DND-41 (cell line): Measurements from ENCODE around the gene PAH.

Experiments
- ATAC-seq: fragments of 200-7000 bp; cut with Tn5 transposase; 3 replicates; pipeline ENCODE4 v1.9.1; 2021; ENCODE audit warnings: low read depth; ENCODE audit not compliant: insufficient read depth
- DNase-seq: peaks from one replicate; pipeline ENCODE4 v3.0.0-alpha.2; 2020
- H2AFZ ChIP-seq: 2 replicates; pipeline ENCODE4 v1.6.0; 2012; ENCODE audit warnings: low read depth, low read length
- H3K27ac ChIP-seq: 2 replicates; pipeline ENCODE4 v1.5.1; 2012; ENCODE audit warnings: low read length, inconsistent platforms
- H3K27me3 ChIP-seq: fragments of 200-600 bp; sonication (generic); 2 replicates; pipeline ENCODE4 v1.6.0; 2012; ENCODE audit warnings: low read length, mild to moderate bottlenecking, inconsistent platforms; ENCODE audit not compliant: insufficient read depth, poor library complexity
- H3K36me3 ChIP-seq: 2 replicates; pipeline ENCODE4 v1.5.1; 2012; ENCODE audit warnings: low read length, inconsistent platforms; ENCODE audit not compliant: insufficient read depth
- H3K4me1 ChIP-seq: 2 replicates; pipeline ENCODE4 v1.5.1; 2012; ENCODE audit warnings: mild to moderate bottlenecking, low read length; ENCODE audit not compliant: insufficient read depth
- H3K4me2 ChIP-seq: 2 replicates; pipeline ENCODE4 v1.6.0; 2012; ENCODE audit warnings: mild to moderate bottlenecking, moderate library complexity, low read length, inconsistent platforms; ENCODE audit not compliant: insufficient read depth
- H3K4me3 ChIP-seq, 2 experiments: fragments of 200-600 bp in 1 of 2; shearing (Covaris generic) in 1 of 2; 2 replicates each; pipeline ENCODE4 v1.5.1; 2012 to 2016; ENCODE audit warnings: inconsistent platforms in 2 of 2, low read length in 2 of 2, mild to moderate bottlenecking in 2 of 2, low read depth in 1 of 2, moderate library complexity in 1 of 2
- H3K79me2 ChIP-seq: 2 replicates; pipeline ENCODE4 v1.6.0; 2012; ENCODE audit warnings: low read length, inconsistent platforms; ENCODE audit not compliant: insufficient read depth
- H3K9ac ChIP-seq: 2 replicates; pipeline ENCODE4 v1.6.0; 2012; ENCODE audit warnings: low read depth, mild to moderate bottlenecking, inconsistent platforms, low read length, moderate library complexity
- H3K9me3 ChIP-seq: 2 replicates; pipeline ENCODE4 v1.5.1; 2012; ENCODE audit warnings: low read length, moderate library complexity, mild to moderate bottlenecking, inconsistent platforms; ENCODE audit not compliant: insufficient read depth, severe bottlenecking
- H4K20me1 ChIP-seq: 2 replicates; pipeline ENCODE4 v1.6.0; 2012; ENCODE audit warnings: low read length; ENCODE audit not compliant: insufficient read depth
- CTCF ChIP-seq: IDR thresholded peaks from 2 replicates; pipeline ENCODE4 v1.5.1; 2012; ENCODE audit warnings: borderline replicate concordance, low read length, moderate library complexity, mild to moderate bottlenecking; ENCODE audit not compliant: poor library complexity, severe bottlenecking; ENCODE audit errors: extremely low read depth
- EZH2 ChIP-seq: IDR thresholded peaks from 3 replicates; pipeline ENCODE4 v1.6.1; 2012; ENCODE audit warnings: borderline replicate concordance, low read depth, mild to moderate bottlenecking, moderate library complexity, low read length, inconsistent platforms; ENCODE audit not compliant: severe bottlenecking

The PAH gene

DNA sequence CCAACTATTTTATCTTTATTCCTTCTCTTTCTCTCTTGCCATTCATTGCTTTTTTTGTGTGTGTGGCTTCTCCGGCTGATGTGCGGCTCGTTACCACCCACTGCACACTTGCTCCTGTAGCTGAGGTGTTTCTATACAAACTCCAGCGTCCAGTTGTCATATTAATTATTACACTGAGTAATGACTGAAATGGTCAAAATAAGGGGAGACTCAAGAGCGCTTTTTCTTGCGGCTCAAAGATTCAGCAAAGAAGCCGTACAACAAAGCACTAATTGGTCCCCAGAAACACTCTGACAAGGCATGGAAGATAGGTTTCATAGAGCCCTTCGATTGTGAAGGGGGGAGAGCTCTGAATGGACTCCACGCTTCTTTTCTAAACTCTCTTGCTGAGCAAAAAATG lies 34.8 kb upstream of the PAH start:
- no peak overlapping the region for H3K4me3 ChIP-seq
- H3K9me3 ChIP-seq: no peaks in the 10 kb centered on the region
- no peaks in the 10 kb centered on the region for H3K79me2 ChIP-seq
- no peak overlapping the region for H3K27ac ChIP-seq
- H3K4me1 ChIP-seq: no peaks in the 10 kb centered on the region
- no peak overlapping the region for H2AFZ ChIP-seq
- H3K36me3 ChIP-seq: no peaks in the 10 kb centered on the region
- H3K4me2 ChIP-seq: no peak overlapping the region
- DNase-seq (no peak), ATAC-seq (no peak)
- H4K20me1 ChIP-seq: no peaks in the 10 kb centered on the region
- H3K27me3 ChIP-seq: peaks cover 6% of the 10 kb centered on the region
- TF ChIP-seq EZH2 (no peak), CTCF (no peak)
- no peak overlapping the region for H3K9ac ChIP-seq

DNA sequence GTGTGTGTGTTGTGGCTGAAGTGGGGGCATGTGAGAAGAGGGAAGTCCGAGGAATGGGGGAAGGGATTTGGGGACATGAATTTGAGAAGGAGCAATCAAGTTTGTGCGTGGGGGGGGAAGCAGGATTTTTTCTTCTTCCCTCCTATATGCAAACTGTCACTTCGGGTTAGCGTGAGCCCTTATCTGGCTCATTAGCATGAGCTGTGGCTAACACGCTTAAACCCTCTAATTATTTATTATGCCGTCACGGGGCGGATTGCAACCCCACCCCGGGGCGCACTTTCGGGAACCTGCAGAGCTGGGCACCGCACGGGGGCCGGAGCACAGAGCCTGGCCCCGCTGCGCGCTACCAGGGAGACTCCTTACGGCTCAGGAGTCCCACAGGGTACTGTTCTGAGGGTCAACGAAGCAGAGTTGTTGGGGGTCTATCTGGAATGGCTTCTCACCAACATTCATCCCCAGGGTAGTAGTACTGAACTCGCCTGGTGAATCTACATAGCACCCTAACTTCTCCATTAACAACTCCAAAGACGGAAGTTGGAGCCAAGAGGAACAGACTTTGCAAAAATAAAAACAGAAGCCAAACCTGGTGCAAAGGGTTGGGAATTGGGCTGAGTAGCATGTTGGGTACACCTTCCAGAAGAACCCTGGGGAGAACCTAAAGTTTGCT lies 34.0 kb upstream of the PAH start:
- Histone ChIP-seq H2AFZ (no peak overlapping the region), H3K4me3 (no peak overlapping the region), H3K79me2 (no peaks in the 10 kb centered on the region), H3K4me1 (no peaks in the 10 kb centered on the region), H3K36me3 (no peaks in the 10 kb centered on the region), H3K9me3 (no peaks in the 10 kb centered on the region), H3K4me2 (no peak overlapping the region), H3K9ac (no peak overlapping the region), H3K27me3 (peaks cover 6% of the 10 kb centered on the region), H3K27ac (no peak overlapping the region), H4K20me1 (no peaks in the 10 kb centered on the region)
- DNase-seq (no peak), ATAC-seq (no peak)
- TF ChIP-seq EZH2 (no peak), CTCF (no peak)

DNA sequence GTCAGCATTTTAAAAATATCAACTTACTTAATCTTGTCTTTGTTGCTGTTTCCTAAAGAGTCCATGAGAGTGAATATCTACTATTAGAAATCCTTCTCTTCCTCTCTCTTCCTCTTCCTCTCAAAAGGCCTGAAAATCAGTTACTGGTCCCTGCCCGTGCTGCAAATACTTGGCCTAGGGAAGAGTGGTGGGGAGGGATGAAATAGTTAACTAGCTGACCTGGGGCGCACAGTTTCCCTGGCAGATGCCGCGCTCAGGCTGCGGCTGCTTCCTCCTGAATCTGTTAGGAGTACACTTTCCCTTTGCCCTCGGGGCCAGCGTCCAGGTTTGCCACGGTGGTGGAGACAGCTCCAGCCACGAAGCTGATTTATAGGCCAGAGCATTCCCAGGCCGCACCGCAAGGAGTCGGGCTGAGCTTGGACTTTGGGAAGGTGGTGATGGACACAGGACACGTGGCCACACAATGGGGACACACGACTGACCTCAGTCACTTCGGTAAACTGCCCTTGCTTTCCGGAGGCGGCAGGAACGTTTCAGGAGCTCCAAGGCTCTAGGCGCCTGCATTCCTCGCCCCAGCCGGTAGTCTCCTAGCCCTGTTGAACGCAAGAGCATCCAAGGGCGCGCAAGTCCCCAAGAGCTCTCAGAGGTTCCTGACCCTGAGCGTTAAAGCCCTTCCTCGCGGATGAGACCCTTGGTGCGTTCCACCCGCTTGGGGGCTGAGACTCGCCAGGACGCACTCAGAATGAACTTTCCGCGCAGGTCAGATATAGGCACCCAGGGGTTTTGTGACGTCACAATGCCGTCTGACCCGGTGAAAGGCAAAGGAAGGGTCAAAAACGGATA lies 33.3 kb upstream of the PAH start:
- ATAC-seq (no peak), DNase-seq (no peak)
- Histone ChIP-seq H3K4me2 (no peak overlapping the region), H4K20me1 (no peaks in the 10 kb centered on the region), H3K79me2 (no peaks in the 10 kb centered on the region), H2AFZ (no peak overlapping the region), H3K36me3 (no peaks in the 10 kb centered on the region), H3K9me3 (no peaks in the 10 kb centered on the region), H3K4me1 (no peaks in the 10 kb centered on the region), H3K27ac (no peak overlapping the region), H3K9ac (no peak overlapping the region), H3K4me3 (no peak overlapping the region), H3K27me3 (peaks cover 3% of the 10 kb centered on the region)
- TF ChIP-seq EZH2 (no peak), CTCF (no peak)
